ENCODE measurements around the gene NRN1. TPM values are rescaled to one million over a fixed set of nuclear protein-coding genes. Genes with fewer than 3 reads are reported as not detected.

Gene NRN1
- total RNA-seq, 2 donors from 2014 or later, result 1.1 to 14.7 TPM

GRCh38 chr6:6006006-6006427 lies 708 bp downstream of the NRN1 start:
- H3K27me3 Mint-ChIP-seq, result peaks cover 56% of the 10 kb centered on the region
- H3K27ac Mint-ChIP-seq, result peak overlapping the region; percentile 83
- H3K4me1 Mint-ChIP-seq, result peaks cover 32% of the 10 kb centered on the region
- no peak for ATAC-seq (replicated peaks)
- no peaks in the 10 kb centered on the region for H3K9me3 Mint-ChIP-seq
- H3K36me3 Mint-ChIP-seq (ENCODE audit: low read depth), result peaks cover 54% of the 10 kb centered on the region
- H3K4me3 Mint-ChIP-seq, result peak overlapping the region; percentile 85

GRCh38 chr6:6005051-6006005 lies 1.4 kb downstream of the NRN1 start:
- Mint-ChIP-seq H3K4me1 (peaks cover 33% of the 10 kb centered on the region), H3K4me3 (peak overlapping the region; percentile 85), H3K27ac (peak overlapping the region; percentile 83), H3K36me3 (ENCODE audit: low read depth) (peaks cover 56% of the 10 kb centered on the region), H3K27me3 (peaks cover 59% of the 10 kb centered on the region), H3K9me3 (peaks cover 2% of the 10 kb centered on the region)
- no peak for ATAC-seq (replicated peaks)

- no peak for ATAC-seq (replicated peaks)
- Mint-ChIP-seq H3K27me3 (peaks cover 64% of the 10 kb centered on the region), H3K4me1 (peaks cover 41% of the 10 kb centered on the region), H3K9me3 (peaks cover 5% of the 10 kb centered on the region), H3K36me3 (ENCODE audit: low read depth) (peaks cover 65% of the 10 kb centered on the region), H3K4me3 (peak overlapping the region; percentile 85), H3K27ac (peak overlapping the region; percentile 83)
Observed at GRCh38 chr6:6004390-6004995, 2.2 kb downstream of the NRN1 start.

GRCh38 chr6:6003621-6004366 lies 2.9 kb downstream of the NRN1 start:
- H3K27ac Mint-ChIP-seq, result peak overlapping the region; percentile 52
- no peak for ATAC-seq (replicated peaks)

GRCh38 chr6:6002848-6003620 lies 3.7 kb downstream of the NRN1 start:
- peak overlapping the region; percentile 85 for H3K4me3 Mint-ChIP-seq
- ATAC-seq (replicated peaks), result no peak
- peaks cover 5% of the 10 kb centered on the region for H3K9me3 Mint-ChIP-seq
- H3K27ac Mint-ChIP-seq, result no peak overlapping the region
- peaks cover 46% of the 10 kb centered on the region for H3K4me1 Mint-ChIP-seq
- H3K27me3 Mint-ChIP-seq, result peaks cover 67% of the 10 kb centered on the region
- H3K36me3 Mint-ChIP-seq (ENCODE audit: low read depth), result peaks cover 64% of the 10 kb centered on the region

More at GRCh38 chr6:6003621-6004366, 2.9 kb downstream of the NRN1 start:
- H3K9me3 Mint-ChIP-seq, result peaks cover 5% of the 10 kb centered on the region
- H3K4me1 Mint-ChIP-seq, result peaks cover 43% of the 10 kb centered on the region
- peaks cover 64% of the 10 kb centered on the region for H3K27me3 Mint-ChIP-seq
- peak overlapping the region; percentile 85 for H3K4me3 Mint-ChIP-seq
- peaks cover 67% of the 10 kb centered on the region for H3K36me3 Mint-ChIP-seq (ENCODE audit: low read depth)

- no peak overlapping the region for H3K27ac Mint-ChIP-seq
- H3K4me3 Mint-ChIP-seq, result peak overlapping the region; percentile 85
- peaks cover 5% of the 10 kb centered on the region for H3K9me3 Mint-ChIP-seq
- peaks cover 72% of the 10 kb centered on the region for H3K27me3 Mint-ChIP-seq
- ATAC-seq (replicated peaks), result no peak
- peaks cover 57% of the 10 kb centered on the region for H3K36me3 Mint-ChIP-seq (ENCODE audit: low read depth)
- peaks cover 45% of the 10 kb centered on the region for H3K4me1 Mint-ChIP-seq
Observed at GRCh38 chr6:6002005-6002847, 4.5 kb downstream of the NRN1 start.

GRCh38 chr6:6001443-6001842 lies 5.3 kb downstream of the NRN1 start:
- H3K4me3 Mint-ChIP-seq, result peak overlapping the region; percentile 85
- peaks cover 72% of the 10 kb centered on the region for H3K27me3 Mint-ChIP-seq
- H3K27ac Mint-ChIP-seq, result no peak overlapping the region
- H3K4me1 Mint-ChIP-seq, result peaks cover 49% of the 10 kb centered on the region
- H3K9me3 Mint-ChIP-seq, result peaks cover 5% of the 10 kb centered on the region
- H3K36me3 Mint-ChIP-seq (ENCODE audit: low read depth), result peaks cover 49% of the 10 kb centered on the region
- no peak for ATAC-seq (replicated peaks)

- peaks cover 48% of the 10 kb centered on the region for H3K36me3 Mint-ChIP-seq (ENCODE audit: low read depth)
- H3K4me3 Mint-ChIP-seq, result peak overlapping the region; percentile 36
Observed at GRCh38 chr6:5999688-6000608, 6.8 kb downstream of the NRN1 start.

GRCh38 chr6:5998711-5999687 lies 7.7 kb downstream of the NRN1 start:
- no peak for ATAC-seq (replicated peaks)
- peaks cover 5% of the 10 kb centered on the region for H3K9me3 Mint-ChIP-seq
- H3K4me1 Mint-ChIP-seq, result peaks cover 46% of the 10 kb centered on the region
- H3K36me3 Mint-ChIP-seq (ENCODE audit: low read depth), result peaks cover 40% of the 10 kb centered on the region
- no peak overlapping the region for H3K27ac Mint-ChIP-seq
- peaks cover 70% of the 10 kb centered on the region for H3K27me3 Mint-ChIP-seq
- H3K4me3 Mint-ChIP-seq, result peak overlapping the region; percentile 82

More at GRCh38 chr6:5999688-6000608, 6.8 kb downstream of the NRN1 start:
- Mint-ChIP-seq H3K27me3 (peaks cover 74% of the 10 kb centered on the region), H3K4me1 (peaks cover 52% of the 10 kb centered on the region), H3K9me3 (peaks cover 5% of the 10 kb centered on the region), H3K27ac (peak overlapping the region; percentile 51)
- no peak for ATAC-seq (replicated peaks)

GRCh38 chr6:5998236-5998635 lies 8.5 kb downstream of the NRN1 start:
- peaks cover 36% of the 10 kb centered on the region for H3K36me3 Mint-ChIP-seq (ENCODE audit: low read depth)
- peak overlapping the region; percentile 82 for H3K4me3 Mint-ChIP-seq
- H3K4me1 Mint-ChIP-seq, result peaks cover 44% of the 10 kb centered on the region
- H3K27ac Mint-ChIP-seq, result no peak overlapping the region
- peaks cover 5% of the 10 kb centered on the region for H3K9me3 Mint-ChIP-seq
- no peak for ATAC-seq (replicated peaks)
- peaks cover 75% of the 10 kb centered on the region for H3K27me3 Mint-ChIP-seq

- H3K36me3 Mint-ChIP-seq (ENCODE audit: low read depth), result peaks cover 30% of the 10 kb centered on the region
- peak; percentile 23 for ATAC-seq (replicated peaks)
- peaks cover 40% of the 10 kb centered on the region for H3K4me1 Mint-ChIP-seq
- peak overlapping the region; percentile 58 for H3K27ac Mint-ChIP-seq
- peaks cover 78% of the 10 kb centered on the region for H3K27me3 Mint-ChIP-seq
- H3K9me3 Mint-ChIP-seq, result peaks cover 5% of the 10 kb centered on the region
- H3K4me3 Mint-ChIP-seq, result peak overlapping the region; percentile 82
Observed at GRCh38 chr6:5997420-5997987, 9.2 kb downstream of the NRN1 start.
